ENCODE data around the gene CDKL5.
"Not testable (repeated sequence)": the region's sequence is repeated elsewhere in the genome, so short reads cannot be mapped to it uniquely, and the experiment has no call there.

CDKL5 gene

GRCh38 chrX:18426004-18426320 lies 554 bp downstream of the CDKL5 start:
- ChIA-PET CTCF (no interaction called here), POLR2A (ENCODE audit: low non-redundant PET) (no interaction called here)
- DNase-seq (ENCODE audit: low spot score), result no peak
- no peak for TF ChIP-seq CTCF (conservative IDR thresholded peaks at IDR 0.05; ENCODE audit: low read depth)
- peak overlapping the region; percentile 70 for H3K27ac ChIP-seq

- CTCF ChIA-PET, result no interaction called here
- POLR2A ChIA-PET (ENCODE audit: low non-redundant PET), result no interaction called here
- H3K27ac ChIP-seq, result no peak overlapping the region
- TF ChIP-seq CTCF (conservative IDR thresholded peaks at IDR 0.05; ENCODE audit: low read depth), result no peak
- no peak for DNase-seq (ENCODE audit: low spot score)
Observed at GRCh38 chrX:18428006-18428405, 2.6 kb downstream of the CDKL5 start.

DNA sequence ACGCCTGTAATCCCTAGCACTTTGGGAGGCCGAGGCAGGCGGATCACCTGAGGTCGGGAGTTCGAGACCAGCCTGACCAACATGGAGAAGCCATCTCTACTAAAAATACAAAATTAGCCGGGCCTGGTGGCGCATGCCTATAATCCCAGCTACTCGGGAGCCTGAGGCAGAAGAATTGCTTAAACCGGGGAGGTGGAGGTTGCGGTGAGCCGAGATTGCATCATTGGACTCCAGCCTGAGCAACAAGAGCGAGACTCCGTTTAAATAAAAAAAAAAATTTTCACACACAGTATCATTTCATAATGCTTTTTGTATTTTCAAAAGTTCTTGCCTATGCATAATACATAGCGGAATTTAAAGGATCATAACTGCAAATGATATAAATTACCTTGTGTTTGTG lies 7.9 kb downstream of the CDKL5 start:
- POLR2A ChIA-PET (ENCODE audit: low non-redundant PET); DNase-seq (ENCODE audit: low spot score); CTCF ChIA-PET; H3K27ac ChIP-seq: not testable (repeated sequence)

DNA sequence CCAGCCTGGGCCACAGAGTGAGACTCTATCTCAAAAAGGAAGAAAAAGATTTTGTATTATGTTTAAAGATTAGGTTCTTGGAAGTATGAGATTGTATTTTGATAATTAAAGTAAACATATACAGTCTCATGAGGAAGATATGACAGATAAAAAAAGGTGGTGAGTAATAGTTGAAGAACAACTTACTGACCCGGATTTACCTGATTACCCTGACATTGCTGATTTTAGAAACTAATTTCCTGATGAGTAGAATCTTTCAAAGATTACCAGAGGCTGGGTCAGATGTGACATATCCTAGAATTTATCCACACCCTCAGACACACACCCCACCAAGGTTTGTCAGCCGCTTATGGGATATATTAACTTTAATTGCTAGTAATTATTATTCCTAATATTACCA lies 9.5 kb downstream of the CDKL5 start:
- no peak for TF ChIP-seq CTCF (conservative IDR thresholded peaks at IDR 0.05; ENCODE audit: low read depth)
- no peak overlapping the region for H3K27ac ChIP-seq

DNA sequence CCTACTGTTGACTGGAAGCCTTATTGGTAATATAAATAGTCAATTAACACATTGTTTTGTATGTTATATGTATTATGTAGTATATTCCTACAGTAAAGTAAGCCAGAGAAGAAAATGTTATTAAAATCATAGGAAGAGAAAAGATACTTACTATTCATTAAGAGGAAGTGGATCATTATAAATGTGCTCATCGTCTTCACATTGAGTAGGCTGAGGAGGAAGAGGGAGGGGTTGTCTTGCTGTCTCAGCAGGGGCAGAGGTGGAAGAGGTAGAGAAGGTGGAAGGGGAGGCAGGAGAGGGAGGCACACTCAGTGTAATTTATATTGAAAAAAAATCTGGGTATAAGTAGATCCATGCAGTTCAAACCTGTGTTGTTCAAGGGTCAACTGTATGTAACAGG lies 10.6 kb downstream of the CDKL5 start:
- H3K27ac ChIP-seq, result no peak overlapping the region
- ChIA-PET CTCF (no interaction called here), POLR2A (ENCODE audit: low non-redundant PET) (no interaction called here)
- no peak for DNase-seq (ENCODE audit: low spot score)
- no peak for TF ChIP-seq CTCF (conservative IDR thresholded peaks at IDR 0.05; ENCODE audit: low read depth)

More for the DNA sequence above, 9.5 kb downstream of the CDKL5 start:
- no peak for DNase-seq (ENCODE audit: low spot score)
- ChIA-PET CTCF (no interaction called here), POLR2A (ENCODE audit: low non-redundant PET) (no interaction called here)

GRCh38 chrX:18440835-18441234 lies 15.4 kb downstream of the CDKL5 start:
- no peak for TF ChIP-seq CTCF (conservative IDR thresholded peaks at IDR 0.05; ENCODE audit: low read depth)
- POLR2A ChIA-PET (ENCODE audit: low non-redundant PET), result no interaction called here
- CTCF ChIA-PET, result no interaction called here
- H3K27ac ChIP-seq, result no peak overlapping the region
- no peak for DNase-seq (ENCODE audit: low spot score)

DNA sequence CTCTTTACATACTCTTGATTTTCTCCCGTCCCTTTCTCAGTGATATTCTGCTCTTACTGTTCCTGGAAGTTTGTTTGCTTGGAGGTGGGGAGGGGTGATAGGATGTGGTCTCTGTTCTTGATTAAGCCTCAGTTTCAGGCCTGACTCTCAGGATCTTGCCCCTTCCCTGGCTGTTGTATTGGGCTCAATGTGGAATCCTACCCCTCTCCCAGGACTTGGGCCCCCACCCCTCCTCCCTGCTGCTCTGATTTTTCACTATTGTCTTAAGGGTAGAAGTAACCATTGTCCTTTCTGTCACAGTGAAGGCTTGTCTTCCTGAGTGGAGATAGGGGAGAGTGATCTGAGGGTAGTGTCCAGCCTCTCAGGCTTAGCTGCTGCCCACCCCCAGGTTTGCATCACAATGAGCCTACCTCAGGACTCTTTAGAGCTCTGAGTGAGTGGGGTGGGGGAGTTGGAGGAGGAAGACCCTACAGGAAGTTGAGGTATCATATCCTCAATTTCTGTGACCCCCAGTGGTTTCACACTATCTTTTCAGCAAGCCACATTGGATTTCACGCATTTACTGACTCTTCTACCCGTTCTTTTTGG lies 16.5 kb downstream of the CDKL5 start:
- POLR2A ChIA-PET (ENCODE audit: low non-redundant PET), result no interaction called here
- CTCF ChIA-PET, result no interaction called here
- no peak for DNase-seq (ENCODE audit: low spot score)

More for the DNA sequence above, 16.5 kb downstream of the CDKL5 start:
- H3K27ac ChIP-seq, result no peak overlapping the region
- TF ChIP-seq CTCF (conservative IDR thresholded peaks at IDR 0.05; ENCODE audit: low read depth), result no peak
